ENCODE data around the gene DST.

DST gene
- 7.9 to 15.6 reads per million in 2 experiments for total RNA-seq

DNA sequence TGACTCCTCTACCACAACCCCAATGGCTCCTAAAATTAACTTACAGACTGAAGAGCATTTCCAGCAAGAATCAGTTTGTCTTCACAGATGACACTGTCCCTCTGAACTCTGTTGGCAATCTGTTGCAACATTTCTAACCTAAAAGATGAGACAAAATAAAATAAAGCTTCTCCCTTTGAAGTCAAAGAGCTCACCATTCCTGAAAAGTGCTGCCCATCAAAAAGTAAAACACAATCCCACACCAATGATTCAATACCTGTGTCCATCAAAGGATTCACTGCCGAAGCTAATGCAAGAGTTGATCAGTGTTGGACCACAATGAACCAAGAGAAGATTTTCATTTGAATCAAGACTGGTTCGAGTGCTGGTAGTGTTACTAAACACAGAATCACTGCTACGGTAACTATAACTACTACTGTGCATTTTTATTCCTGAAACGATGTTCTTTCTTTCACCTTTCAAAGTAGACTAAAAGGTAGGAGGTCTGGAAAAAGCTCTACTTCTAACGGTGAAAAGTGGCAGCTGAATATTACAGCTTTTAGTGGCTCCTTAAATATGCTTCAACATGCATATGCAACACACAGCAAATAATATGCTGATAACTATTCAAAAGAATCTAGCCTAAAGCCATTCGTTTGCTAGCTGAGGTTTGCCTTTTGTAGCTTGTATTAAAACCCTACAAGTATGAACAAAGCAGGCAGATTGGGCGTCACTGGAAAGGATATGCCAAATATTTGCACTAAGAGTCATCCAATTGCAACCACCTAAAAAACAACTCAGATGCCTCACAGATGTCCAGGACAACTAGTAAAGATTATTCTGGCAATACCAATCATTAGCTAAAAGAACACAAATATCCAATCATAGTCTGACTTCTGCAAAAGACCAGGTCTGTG lies at the start of gene DST:
TSS of gene DST (minus strand) at position 524 of the 896 bp plus-strand sequence.
- DNase-seq (ENCODE audit: low read depth): no peak

DNA sequence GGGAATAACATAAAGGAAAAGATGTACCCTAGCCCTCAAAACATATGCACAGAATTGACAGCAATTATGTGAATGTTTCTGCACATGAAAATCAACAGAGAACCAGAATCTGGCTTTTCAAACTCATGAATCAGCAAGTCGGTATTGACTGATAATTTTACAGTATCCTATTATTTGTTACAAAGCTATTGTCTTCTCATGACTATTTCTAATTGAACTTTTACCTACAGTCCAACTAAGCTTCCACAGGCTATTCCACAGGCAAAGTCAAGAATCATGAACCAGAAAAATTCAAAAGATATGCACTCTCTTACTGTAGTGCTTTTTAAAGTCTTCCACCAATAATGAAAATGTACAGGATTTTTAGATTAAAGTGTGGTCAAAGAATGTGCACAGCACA lies 49.1 kb upstream of the DST start:
- DNase-seq (ENCODE audit: low read depth): no peak

DNA sequence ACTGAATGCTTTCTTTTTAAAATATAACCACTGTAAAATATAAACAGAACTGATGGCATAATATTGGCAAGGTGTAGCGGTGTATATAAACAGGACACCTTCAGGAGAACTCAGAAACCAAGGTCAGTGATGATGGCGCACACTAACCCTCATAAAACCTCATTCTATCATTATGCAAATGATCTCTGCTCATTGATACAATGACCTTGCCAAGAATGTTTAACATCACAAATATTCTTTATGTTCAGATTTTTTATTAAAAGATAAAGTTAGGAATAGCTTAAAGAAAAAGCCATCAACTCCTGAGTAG lies 48.6 kb upstream of the DST start:
- DNase-seq (ENCODE audit: low read depth): no peak

DNA sequence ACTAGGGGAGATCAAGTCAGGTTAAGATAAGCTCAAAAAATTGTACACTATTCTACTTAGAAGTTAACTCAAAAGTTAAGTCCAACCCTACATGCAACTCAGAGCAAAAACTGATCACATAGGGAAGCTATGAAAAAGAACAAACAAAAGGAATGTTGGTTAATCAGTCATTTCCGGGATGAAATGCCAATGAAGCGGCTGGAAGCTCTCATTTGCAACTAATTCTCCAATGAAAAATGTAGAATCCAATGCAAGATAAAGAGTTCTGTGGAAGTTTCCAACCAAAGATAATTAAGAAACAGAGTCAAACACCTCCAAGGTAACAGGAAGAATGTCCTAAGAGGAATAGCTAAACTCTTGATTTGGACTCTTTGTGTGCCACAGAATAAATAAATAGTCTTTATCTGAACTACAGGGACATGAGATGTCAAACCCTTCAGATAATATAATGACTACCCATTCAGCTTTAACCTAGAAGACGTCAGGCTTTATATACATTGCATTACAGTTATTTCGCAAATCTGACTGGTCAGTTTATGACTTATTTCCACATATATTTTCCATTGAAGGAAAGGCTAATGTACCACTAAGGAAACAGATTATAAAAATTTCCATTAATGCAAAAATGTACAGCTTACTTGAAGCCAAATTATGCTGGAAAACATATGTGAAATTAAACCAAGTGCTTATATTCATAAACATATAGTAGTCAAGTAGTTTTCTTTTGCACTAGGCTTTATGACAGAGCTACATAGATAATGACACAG lies 48.0 kb upstream of the DST start:
- DNase-seq (ENCODE audit: low read depth): no peak

DNA sequence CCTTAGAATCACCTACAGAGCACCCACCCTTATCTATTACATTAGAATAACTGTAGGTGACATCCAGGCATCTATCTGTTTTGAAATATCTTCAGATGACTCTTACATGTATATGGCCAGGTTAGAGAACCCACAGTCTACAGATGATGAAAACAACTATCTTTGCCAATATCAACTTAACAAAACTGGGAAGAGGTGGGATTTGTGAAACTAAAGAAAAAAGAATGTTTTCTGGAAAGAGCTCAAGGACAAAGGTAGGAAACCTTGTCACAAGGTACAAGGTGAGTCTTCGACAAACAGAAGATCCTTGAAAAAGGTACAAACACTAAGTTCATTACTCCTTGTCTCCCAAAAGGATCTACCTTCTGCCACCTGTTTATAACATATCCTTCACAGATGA lies 47.0 kb upstream of the DST start:
- no peak for DNase-seq (ENCODE audit: low read depth)

DNA sequence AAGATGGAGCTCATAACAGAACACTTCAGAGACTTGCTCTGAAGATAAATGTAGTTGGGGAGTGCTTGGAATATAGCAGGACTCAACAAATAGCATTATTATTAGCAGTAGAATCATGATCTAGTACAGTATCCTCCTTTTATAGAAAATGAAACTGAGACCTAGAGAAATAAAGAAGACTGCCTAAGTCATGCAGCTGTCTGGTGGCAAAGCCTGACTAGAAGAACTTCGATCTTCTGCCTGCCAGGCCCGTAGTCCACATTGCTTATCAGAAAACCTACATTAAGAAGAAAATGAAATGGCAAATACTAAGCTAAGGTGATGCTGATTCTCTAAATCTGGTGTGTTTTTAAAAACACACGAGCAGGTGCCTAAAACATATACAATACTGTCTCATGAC lies 46.4 kb upstream of the DST start:
- no peak for DNase-seq (ENCODE audit: low read depth)

DNA sequence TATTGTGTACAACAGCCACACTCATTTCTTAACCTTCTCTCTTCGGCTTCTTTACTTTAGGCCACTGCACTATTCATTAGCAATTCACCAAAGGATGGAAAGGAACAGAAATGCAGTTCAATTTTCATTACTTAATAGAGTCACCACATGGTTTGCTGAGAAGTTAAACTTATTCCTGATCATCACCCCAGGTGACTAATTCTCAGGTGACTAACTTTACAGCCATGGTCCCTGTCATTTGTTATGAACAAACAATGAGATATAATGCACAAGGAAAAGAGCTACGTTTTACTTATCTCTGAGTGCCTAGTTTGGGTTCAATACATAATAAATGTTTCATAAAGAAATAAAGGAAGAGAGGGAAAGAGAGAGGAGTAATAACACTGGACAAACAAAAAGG lies 45.8 kb upstream of the DST start:
- no peak for DNase-seq (ENCODE audit: low read depth)

DNA sequence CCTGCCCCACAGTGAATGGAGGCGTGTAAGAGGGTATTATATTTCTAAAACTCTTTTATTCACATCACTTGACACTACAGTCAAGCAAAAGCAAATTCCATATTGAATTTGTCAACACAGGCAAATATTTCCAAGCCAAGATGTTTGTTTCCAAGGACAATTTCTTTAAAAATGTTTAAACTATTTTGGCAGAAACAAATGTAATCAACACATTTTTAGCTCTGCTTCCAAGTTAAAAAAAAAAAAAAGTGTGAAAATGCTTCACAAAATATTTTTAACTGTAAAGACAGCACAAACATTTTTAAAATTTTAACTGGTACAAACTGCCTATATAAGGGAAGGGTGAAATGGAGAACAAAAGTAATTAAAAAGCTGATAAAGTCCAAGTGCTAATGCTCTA lies 44.9 kb upstream of the DST start:
- DNase-seq (ENCODE audit: low read depth): no peak

DNA sequence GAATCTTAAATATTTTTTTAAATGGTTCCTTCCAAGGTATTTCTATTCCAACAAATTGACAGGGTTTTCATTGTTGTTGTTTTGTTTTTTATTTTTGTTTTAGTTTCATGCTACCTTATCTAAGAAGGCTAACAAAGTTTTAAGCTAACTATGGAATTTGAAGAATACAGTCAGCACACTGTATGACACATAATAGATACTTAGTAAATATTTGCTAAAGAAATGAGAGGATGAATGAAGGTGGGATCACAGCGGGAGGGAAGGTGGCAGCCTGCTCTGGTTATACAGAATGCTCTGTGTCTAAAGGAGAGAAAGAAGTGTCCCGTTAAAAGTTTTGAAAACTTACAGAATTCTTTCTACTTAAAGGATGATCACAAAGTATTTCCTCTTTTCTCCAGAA lies 43.7 kb upstream of the DST start:
- DNase-seq (ENCODE audit: low read depth): no peak

DNA sequence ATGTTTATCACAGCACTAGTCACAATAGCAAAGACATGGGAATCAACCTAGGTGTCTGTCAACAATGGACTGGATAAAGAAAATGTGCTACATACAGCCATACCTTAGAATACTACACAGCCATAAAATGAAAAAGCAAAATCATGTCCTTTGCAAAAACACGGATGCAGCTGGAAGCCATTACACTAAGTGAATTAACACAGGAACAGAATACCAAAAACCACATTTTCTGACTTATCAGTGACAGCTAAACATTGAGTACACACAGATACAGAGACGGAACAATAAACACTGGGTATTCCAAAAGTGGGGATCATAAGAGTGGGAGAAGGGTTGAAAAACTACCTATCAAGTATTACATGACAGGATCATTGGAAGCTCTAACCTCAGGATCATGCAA lies 43.3 kb upstream of the DST start:
- DNase-seq (ENCODE audit: low read depth): no peak

DNA sequence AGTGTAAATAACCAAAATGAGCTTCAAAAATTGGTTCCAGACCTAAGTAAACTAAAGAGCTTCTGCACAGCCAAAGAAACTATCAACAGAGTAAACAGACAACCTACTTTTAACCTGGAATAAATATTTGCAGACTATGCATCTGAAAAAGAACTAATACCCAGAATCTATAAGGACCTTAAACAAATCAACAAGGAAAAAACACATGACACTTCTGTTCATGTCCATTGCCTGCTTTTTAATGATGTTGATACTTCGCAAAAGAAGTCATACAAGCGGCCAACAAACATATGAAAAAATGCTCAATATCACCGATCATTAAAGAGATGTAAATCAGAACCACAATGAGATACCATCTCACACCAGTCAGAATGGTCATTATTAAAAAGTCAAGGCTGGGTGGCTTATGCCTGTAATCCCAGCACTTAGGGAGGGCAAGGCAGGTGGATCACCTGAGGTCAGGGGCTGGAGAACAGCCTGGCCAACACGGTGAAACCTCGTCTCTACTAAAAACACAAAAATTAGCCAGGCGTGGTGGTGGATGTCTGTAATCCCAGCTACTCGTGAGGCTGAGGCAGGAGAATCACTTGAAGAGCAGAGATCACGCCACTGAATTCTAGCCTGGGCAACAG lies 42.5 kb upstream of the DST start:
- DNase-seq (ENCODE audit: low read depth): no peak

DNA sequence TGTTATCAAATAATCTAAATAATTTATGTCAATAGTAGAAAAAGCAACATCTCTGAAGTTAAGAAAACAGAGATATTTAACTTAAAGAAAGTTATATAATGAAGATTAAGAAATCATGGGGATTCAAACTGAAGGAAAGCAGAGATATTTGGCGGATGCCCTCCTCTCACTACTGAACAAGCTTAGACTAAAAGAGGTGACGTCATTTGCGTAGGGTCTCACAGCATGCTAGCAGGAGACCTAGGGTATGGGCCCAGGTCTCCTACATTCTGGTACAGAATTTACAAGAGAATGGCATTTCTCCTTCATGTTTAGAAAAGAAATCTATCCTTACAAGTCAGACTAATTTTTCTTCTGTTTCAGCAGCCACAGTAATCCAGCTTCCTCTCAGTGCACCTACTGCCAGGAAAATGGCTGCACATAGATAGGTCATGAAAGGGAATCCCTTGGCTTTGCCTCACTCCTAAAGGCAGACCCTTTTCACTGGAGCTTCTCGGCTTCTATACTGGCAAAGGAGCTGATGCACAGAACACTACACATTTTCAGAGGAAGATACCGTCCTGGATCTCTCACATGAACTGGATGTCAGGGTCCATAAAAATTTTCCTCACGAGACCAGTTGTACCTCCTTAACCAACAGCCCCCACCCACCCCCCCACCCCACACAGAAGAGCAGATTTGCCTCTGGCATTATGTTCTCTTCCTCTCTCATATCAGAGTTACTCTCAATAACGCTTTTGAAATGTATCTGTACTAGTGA lies 41.8 kb upstream of the DST start:
- no peak for DNase-seq (ENCODE audit: low read depth)

DNA sequence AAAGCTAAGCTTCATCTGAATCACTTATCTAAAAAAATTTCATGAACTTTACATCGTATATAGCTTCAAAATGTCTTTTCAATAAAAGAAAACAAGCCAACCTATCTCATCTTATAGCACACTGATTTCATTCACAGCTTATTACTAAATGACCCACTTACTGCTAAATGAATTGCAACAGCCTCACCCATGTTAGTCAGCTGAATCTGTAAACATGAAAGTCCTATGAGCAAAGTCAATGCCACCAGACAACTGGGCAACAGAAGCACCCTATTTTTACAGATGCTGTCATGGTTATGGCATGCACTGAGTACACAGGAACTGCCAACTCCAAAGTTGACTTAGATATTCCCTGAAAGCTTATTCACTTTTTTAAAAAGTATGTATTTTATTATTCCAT lies 41.2 kb upstream of the DST start:
- DNase-seq (ENCODE audit: low read depth): no peak

DNA sequence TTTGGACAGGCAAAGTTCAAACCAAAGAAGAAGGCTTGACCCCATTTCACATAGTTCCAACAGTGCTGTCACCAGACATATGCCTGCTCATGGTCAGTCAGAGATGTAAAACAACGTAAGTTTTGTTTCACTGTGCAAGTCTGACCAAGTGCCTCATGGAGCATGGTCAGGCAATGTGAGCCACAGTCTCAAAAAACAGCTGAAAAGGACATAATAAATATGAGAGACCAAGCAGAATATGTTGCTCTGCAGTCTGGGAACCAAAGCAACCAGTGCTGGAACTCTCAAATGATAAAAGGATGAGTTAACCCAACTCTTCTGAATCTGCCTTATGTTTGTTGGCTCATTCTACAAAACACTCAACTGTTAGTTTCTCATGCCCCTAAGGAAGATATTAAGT lies 39.9 kb upstream of the DST start:
- DNase-seq (ENCODE audit: low read depth): no peak

DNA sequence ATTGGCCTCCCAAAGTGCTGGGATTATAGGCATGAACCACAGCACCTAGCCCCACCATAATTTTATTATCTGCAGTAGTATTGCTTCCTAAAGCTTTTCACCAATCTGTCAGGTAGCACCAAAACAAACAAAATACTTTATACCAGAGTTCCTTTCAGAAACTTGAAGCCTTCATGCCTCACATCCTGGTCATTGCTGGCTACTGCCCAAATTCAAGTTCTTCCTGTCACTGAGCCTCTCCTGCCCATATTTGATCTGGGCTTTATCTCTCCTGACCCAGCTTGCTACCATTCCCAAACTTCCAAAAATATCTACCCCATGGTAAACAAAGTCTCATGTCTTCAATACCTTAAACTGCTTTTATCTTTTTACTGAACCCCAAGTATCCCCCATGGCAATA lies 34.9 kb upstream of the DST start:
- no peak for DNase-seq (ENCODE audit: low read depth)

DNA sequence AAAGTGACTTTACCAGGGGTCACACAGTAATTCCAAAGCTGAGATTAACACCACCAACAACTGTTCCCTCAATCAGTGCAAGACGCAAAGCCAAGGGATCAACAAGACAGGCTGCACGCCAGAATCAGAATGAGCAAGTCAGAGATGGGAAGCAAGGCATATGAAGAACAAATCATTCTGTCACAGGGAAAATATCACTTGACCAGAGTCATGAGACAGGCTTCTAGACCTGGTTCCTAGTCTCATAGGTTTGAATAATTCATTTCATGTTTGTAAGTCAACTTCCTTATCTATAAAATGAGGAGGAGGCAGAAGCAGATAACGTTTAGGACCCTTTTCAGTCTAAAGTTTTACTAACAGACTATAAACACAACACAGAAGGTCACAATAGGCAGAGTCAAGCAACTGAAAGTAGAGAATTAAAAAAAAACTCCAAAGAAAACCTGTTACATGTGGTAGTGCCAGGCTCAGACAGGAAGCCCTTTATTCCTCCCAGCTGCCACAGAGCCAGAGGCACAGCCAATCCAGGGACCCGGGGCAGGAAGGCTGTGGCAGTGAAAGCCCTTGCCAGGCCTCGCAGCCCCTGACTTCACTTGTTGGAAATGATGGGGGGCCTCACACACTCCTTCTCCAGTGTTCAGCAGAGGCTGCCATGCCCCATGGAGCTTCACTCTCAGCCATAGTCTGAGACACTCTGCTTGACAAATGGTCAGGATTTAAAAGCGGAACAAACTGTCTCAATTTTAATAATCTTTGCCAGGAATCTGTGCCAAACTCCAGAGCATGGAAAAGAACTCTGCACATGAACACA lies 29.2 kb upstream of the DST start:
- no peak for DNase-seq (ENCODE audit: low read depth)

DNA sequence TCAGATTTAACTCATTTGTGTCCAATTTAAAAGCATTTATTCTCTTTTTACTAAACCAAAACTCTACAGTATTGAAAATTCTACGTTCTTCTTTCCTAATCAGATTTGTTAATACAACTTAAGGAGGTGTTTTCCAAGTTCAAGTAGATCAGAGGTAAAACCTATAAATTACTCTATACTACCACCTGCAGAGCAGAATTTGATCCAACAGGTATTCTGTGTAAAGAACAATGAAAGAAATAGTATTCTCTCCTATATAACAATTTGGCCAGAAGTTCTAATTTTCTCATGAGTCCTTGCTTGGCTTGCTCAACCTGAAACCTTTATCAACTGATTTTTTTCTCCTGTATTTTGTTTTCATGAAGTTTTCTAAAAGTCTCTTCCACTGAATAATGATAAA lies 28.5 kb upstream of the DST start:
- no peak for DNase-seq (ENCODE audit: low read depth)

DNA sequence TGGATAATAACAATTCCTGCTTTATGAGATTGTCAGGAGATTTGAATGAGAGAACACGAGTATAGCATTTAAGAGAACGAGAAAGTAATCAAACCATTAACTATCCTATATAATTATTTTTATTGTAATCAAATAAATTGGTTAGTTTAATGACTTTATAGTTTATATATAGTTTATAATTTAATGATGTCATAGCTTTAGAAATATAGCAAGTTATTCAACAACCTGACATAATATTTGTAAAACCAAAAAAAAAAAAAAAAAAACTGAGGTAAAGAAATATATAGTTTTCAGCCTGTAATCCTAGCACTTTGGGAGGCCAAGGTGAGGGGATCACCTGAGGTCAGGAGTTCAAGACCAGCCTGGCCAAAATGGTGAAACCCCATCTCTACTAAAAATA lies 26.4 kb upstream of the DST start:
- DNase-seq (ENCODE audit: low read depth): no peak

DNA sequence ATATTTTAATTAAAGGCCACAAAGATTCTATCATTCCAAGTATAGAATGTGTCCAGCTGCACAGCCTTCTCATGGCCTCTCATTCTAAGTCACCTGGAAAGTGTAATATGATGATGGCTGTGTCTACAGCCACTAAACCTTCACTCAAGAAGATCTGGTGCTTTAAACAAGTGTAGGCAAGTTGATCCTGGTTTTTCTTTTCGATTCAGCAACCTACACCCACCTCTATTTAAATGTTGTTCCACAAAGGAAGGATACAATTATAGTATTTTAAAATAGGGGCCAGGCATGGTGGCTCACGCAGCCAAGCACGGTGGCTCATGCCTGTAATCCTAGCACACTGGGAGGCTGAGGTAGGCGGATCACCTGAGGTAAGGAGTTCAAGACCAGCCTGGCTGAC lies 25.5 kb upstream of the DST start:
- DNase-seq (ENCODE audit: low read depth): no peak

DNA sequence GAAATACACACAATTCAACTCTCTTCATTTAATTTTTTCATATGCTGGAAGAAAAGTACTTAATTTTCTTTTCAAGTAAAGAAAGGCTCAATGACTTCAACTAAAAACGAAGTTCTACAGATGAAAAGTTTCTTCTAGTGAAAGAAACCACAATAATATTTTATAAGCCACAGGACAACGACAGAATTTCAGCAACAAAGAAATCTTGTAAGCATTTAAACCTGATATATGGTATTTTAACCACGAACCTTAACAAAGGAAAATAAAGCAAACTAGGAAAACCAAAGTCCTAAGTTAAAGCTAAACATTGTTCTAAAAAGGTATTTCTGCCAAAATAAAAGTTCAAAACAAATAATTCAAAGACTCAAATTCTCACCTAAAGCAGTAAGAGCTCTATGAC lies 24.6 kb upstream of the DST start:
- no peak for DNase-seq (ENCODE audit: low read depth)

DNA sequence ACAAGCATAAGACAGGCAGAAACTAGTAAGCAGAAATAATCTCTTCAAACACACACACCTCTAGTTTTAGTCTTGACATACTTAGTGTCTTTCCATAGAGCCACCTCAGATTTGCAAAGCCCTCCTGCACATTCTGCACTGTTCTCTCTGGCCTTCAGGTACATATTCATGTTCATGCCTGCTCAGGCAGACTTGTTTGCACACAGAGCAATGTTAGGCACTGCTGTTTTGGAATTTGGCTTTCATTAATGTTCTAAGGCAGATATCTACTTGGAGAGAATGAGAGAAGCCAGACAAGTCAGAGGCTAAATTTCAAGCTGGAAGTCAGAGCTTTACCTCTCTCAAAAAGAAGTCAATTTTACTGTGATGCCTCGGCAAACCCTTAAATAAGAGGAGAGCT lies 21.3 kb upstream of the DST start:
- no peak for DNase-seq (ENCODE audit: low read depth)

DNA sequence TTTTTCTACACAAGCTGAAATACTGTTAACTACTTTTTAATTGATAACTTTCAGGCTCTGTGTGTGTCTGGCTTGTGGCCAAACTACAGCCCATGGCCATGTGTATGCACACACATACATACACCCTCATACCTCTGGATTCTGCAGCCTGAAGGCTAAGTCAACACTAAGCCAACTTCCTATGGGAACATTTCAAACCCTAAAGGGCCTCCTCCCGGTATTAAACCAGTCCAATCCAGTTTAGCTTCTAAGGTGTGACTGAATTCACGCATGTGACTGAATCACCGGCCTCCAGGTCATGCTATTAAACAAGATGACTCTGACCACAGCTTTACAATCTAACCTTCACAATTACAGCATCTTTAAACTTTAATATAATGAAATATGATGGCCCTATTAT lies 20.7 kb upstream of the DST start:
- DNase-seq (ENCODE audit: low read depth): no peak
